H9 (cell line): ENCODE data around the gene AIG1. TPM values are rescaled to one million over a fixed set of nuclear protein-coding genes. Genes with fewer than 3 reads are reported as not detected.

Source experiments
- DNase-seq: peaks from one replicate; pipeline ENCODE4 v3.0.0-alpha.2; 2017
- H2AFZ ChIP-seq: one replicate; pipeline ENCODE4 v1.6.1; 2013; ENCODE audit warnings: mild to moderate bottlenecking, low read length, control low read depth, moderate library complexity
- H2AK5ac ChIP-seq: 2 replicates; pipeline ENCODE4 v1.6.1; 2013; ENCODE audit warnings: low read length, control low read depth, mixed read lengths; ENCODE audit not compliant: insufficient read length
- H2BK120ac ChIP-seq: one replicate; pipeline ENCODE4 v1.6.1; 2013; ENCODE audit warnings: low read depth, mild to moderate bottlenecking, low read length, control low read depth, inconsistent platforms; ENCODE audit not compliant: poor library complexity, severe bottlenecking
- H2BK12ac ChIP-seq: 2 replicates; pipeline ENCODE4 v1.6.1; 2013; ENCODE audit warnings: low read length, control low read depth, mixed read lengths, low read depth; ENCODE audit not compliant: insufficient read length
- H2BK15ac ChIP-seq: 2 replicates; pipeline ENCODE4 v1.6.1; 2013; ENCODE audit warnings: low read depth, low read length, control low read depth
- H2BK20ac ChIP-seq: one replicate; pipeline ENCODE4 v1.6.1; 2013; ENCODE audit warnings: low read depth, mild to moderate bottlenecking, low read length, control low read depth, inconsistent platforms; ENCODE audit not compliant: poor library complexity, severe bottlenecking
- H2BK5ac ChIP-seq: 2 replicates; pipeline ENCODE4 v1.6.1; 2013; ENCODE audit warnings: low read length, control low read depth, mixed read lengths; ENCODE audit not compliant: insufficient read length
- H3K14ac ChIP-seq: 2 replicates; pipeline ENCODE4 v1.6.1; 2013; ENCODE audit warnings: low read length, control low read depth; ENCODE audit not compliant: insufficient read depth
- H3K18ac ChIP-seq: 2 replicates; pipeline ENCODE4 v1.6.1; 2013; ENCODE audit warnings: low read depth, mild to moderate bottlenecking, mixed read lengths, low read length, control low read depth; ENCODE audit not compliant: insufficient read length
- H3K23ac ChIP-seq: 2 replicates; pipeline ENCODE4 v1.6.1; 2013; ENCODE audit warnings: low read length, control low read depth, mixed read lengths, low read depth; ENCODE audit not compliant: insufficient read length
- H3K23me2 ChIP-seq: 2 replicates; pipeline ENCODE4 v1.6.1; 2013; ENCODE audit warnings: low read depth, mild to moderate bottlenecking, mixed read lengths, low read length, control low read depth; ENCODE audit not compliant: insufficient read length, poor library complexity, severe bottlenecking
- H3K27ac ChIP-seq: 2 replicates; pipeline ENCODE4 v1.5.1; 2013; ENCODE audit warnings: low read length, control low read depth, mixed read lengths, low read depth; ENCODE audit not compliant: insufficient read length
- H3K27me3 ChIP-seq: 2 replicates; pipeline ENCODE4 v1.6.1; 2013; ENCODE audit warnings: low read length, control low read depth, inconsistent platforms; ENCODE audit not compliant: insufficient read depth
- H3K4ac ChIP-seq: 2 replicates; pipeline ENCODE4 v1.6.1; 2013; ENCODE audit warnings: low read depth, mild to moderate bottlenecking, control low read depth, inconsistent platforms, low read length, moderate library complexity
- H3K4me1 ChIP-seq: 2 replicates; pipeline ENCODE4 v1.6.1; 2013; ENCODE audit warnings: low read length, control low read depth, inconsistent platforms; ENCODE audit not compliant: insufficient read depth
- H3K4me2 ChIP-seq: 2 replicates; pipeline ENCODE4 v1.6.1; 2013; ENCODE audit warnings: low read length, control low read depth, mixed read lengths; ENCODE audit not compliant: insufficient read length, insufficient read depth
- H3K56ac ChIP-seq: 2 replicates; pipeline ENCODE4 v1.6.1; 2013; ENCODE audit warnings: low read depth, mild to moderate bottlenecking, mixed read lengths, low read length, control low read depth; ENCODE audit not compliant: insufficient read length
- H3K79me1 ChIP-seq: 2 replicates; pipeline ENCODE4 v1.6.1; 2013; ENCODE audit warnings: low read depth, mild to moderate bottlenecking, moderate library complexity, low read length, control low read depth, inconsistent platforms; ENCODE audit not compliant: insufficient read depth, poor library complexity, severe bottlenecking
- H3K79me2 ChIP-seq: 2 replicates; pipeline ENCODE4 v1.6.1; 2013; ENCODE audit warnings: low read length, control low read depth, inconsistent platforms; ENCODE audit not compliant: insufficient read depth
- H3K9ac ChIP-seq: 2 replicates; pipeline ENCODE4 v1.6.1; 2013; ENCODE audit warnings: low read length, control low read depth, mixed read lengths; ENCODE audit not compliant: insufficient read length; ENCODE audit errors: extremely low read depth
- H3K9me3 ChIP-seq: one replicate; pipeline ENCODE4 v1.6.1; 2013; ENCODE audit warnings: low read depth, low read length, inconsistent platforms; ENCODE audit not compliant: control insufficient read depth
- H3T11ph ChIP-seq: one replicate; pipeline ENCODE4 v1.6.1; 2013; ENCODE audit warnings: mild to moderate bottlenecking, low read length, control low read depth, inconsistent platforms
- H4K20me1 ChIP-seq: one replicate; pipeline ENCODE4 v1.6.1; 2013; ENCODE audit not compliant: control insufficient read depth, insufficient read length, insufficient read depth
- H4K5ac ChIP-seq: 2 replicates; pipeline ENCODE4 v1.6.1; 2013; ENCODE audit warnings: low read depth, mild to moderate bottlenecking, mixed read lengths, low read length, control low read depth; ENCODE audit not compliant: insufficient read length
- H4K8ac ChIP-seq: replicated peaks from 2 replicates; pipeline ENCODE4 v1.6.1; 2013; ENCODE audit warnings: low read length, control low read depth, mixed read lengths, low read depth; ENCODE audit not compliant: insufficient read length
- H4K91ac ChIP-seq: 2 replicates; pipeline ENCODE4 v1.6.1; 2013; ENCODE audit warnings: low read depth, mild to moderate bottlenecking, moderate library complexity, mixed read lengths, low read length, control low read depth; ENCODE audit not compliant: insufficient read length
- H3K27ac Mint-ChIP-seq, 3 experiments: 2 replicates in 2 of 3; 3 replicates in 1 of 3; pipeline ENCODE4 v1.8.0; 2020 to 2021; ENCODE audit warnings: mixed read lengths in 3 of 3, mild to moderate bottlenecking in 1 of 3, moderate library complexity in 1 of 3
- H3K27me3 Mint-ChIP-seq: 2 replicates; pipeline ENCODE4 v1.8.0; 2021; ENCODE audit warnings: low read depth, mild to moderate bottlenecking, moderate library complexity, mixed read lengths
- H3K36me3 Mint-ChIP-seq, 3 experiments: 2 replicates in 2 of 3; 3 replicates in 1 of 3; pipeline ENCODE4 v1.8.0; 2020 to 2021; ENCODE audit warnings: low read depth in 3 of 3, mixed read lengths in 3 of 3; ENCODE audit not compliant: insufficient read depth in 1 of 3
- H3K4me1 Mint-ChIP-seq, 2 experiments: 2 replicates each; pipeline ENCODE4 v1.8.0; 2020; ENCODE audit warnings: mixed read lengths in 2 of 2
- H3K4me3 Mint-ChIP-seq, 2 experiments: 2 replicates in 1 of 2; 3 replicates in 1 of 2; pipeline ENCODE4 v1.8.0; 2020 to 2021; ENCODE audit warnings: mild to moderate bottlenecking in 2 of 2, mixed read lengths in 2 of 2, moderate library complexity in 1 of 2
- H3K9me3 Mint-ChIP-seq, 2 experiments: 2 replicates in 1 of 2; 3 replicates in 1 of 2; pipeline ENCODE4 v1.8.0; 2020; ENCODE audit warnings: mild to moderate bottlenecking in 2 of 2, mixed read lengths in 2 of 2, moderate library complexity in 1 of 2
- CTCF ChIP-seq: fragments of 200-600 bp; sonication (generic); conservative IDR thresholded peaks from 3 replicates; pipeline ENCODE4 v1.8.0; 2021; ENCODE audit warnings: antibody characterized with exemption, mild to moderate bottlenecking
- WGBS: extraction: QIAGEN DNeasy Blood & Tissue Kit; methylation state at CpG from one replicate; pipeline ENCODE4 v1.1.7; 2013; ENCODE audit warnings: missing lambda C conversion rate, low lambda C conversion rate, mixed read lengths; ENCODE audit not compliant: insufficient read length; ENCODE audit errors: extremely low coverage; 5-methylcytosine and 5-hydroxymethylcytosine counted together
- total RNA-seq: library from RNA; stranded (reverse); gene quantifications from 2 replicates; pipeline ENCODE4 v1.2.1, GENCODE V29; 2021

AIG1 gene
- total RNA-seq, 1 experiment from 2014 or later = 44.6 TPM

GRCh38 chr6:143279385-143279784 is 218.7 kb downstream of the AIG1 start:
- Histone ChIP-seq H3K9ac (no peak overlapping the region), H4K20me1 (no peaks in the 10 kb centered on the region), H3K9me3 (no peaks in the 10 kb centered on the region), H3K23me2 (no peaks in the 10 kb centered on the region), H3K18ac (no peak overlapping the region), H3K79me2 (no peaks in the 10 kb centered on the region), H3K4ac (no peak overlapping the region), H3K23ac (no peak overlapping the region), H4K91ac (no peak overlapping the region), H3K27me3 (no peaks in the 10 kb centered on the region), H3K79me1 (no peaks in the 10 kb centered on the region), H2AK5ac (no peak overlapping the region), H3K4me2 (no peak overlapping the region), H2BK120ac (no peak overlapping the region), H3K4me1 (no peaks in the 10 kb centered on the region), H2BK15ac (no peak overlapping the region), H4K5ac (no peak overlapping the region), H3K14ac (no peak overlapping the region), H3T11ph (no peak overlapping the region), H2BK5ac (no peak overlapping the region), H4K8ac (no peak overlapping the region), H2BK12ac (no peak overlapping the region), H2BK20ac (no peak overlapping the region), H2AFZ (no peak overlapping the region), H3K27ac (no peak overlapping the region), H3K56ac (no peak overlapping the region)
- no CpG with 5 or more reads among the region's 6 CpGs for WGBS
- peak; percentile 57 for TF ChIP-seq CTCF
- peaks cover 3% of the 10 kb centered on the region in 2 experiments; a peak in 2 of 4 replicates for H3K4me1 Mint-ChIP-seq
- H3K27ac Mint-ChIP-seq = no peak overlapping the region
- H3K27me3 Mint-ChIP-seq = no peaks in the 10 kb centered on the region
- no peaks in the 10 kb centered on the region for H3K9me3 Mint-ChIP-seq
- no peak overlapping the region for H3K4me3 Mint-ChIP-seq
- no peaks in the 10 kb centered on the region for H3K36me3 Mint-ChIP-seq
- DNase-seq = peak; percentile 49
